DND-41 (cell line): Measurements from ENCODE around the gene HSD17B1.
A peak's percentile ranks its signal among the peaks of the same experiment; 100 is the strongest.

Experiments
- ATAC-seq: fragments of 200-7000 bp; cut with Tn5 transposase; 3 replicates; pipeline ENCODE4 v1.9.1; 2021; ENCODE audit warnings: low read depth; ENCODE audit not compliant: insufficient read depth
- DNase-seq: peaks from one replicate; pipeline ENCODE4 v3.0.0-alpha.2; 2020
- H2AFZ ChIP-seq: 2 replicates; pipeline ENCODE4 v1.6.0; 2012; ENCODE audit warnings: low read depth, low read length
- H3K27ac ChIP-seq: 2 replicates; pipeline ENCODE4 v1.5.1; 2012; ENCODE audit warnings: low read length, inconsistent platforms
- H3K27me3 ChIP-seq: fragments of 200-600 bp; sonication (generic); 2 replicates; pipeline ENCODE4 v1.6.0; 2012; ENCODE audit warnings: low read length, mild to moderate bottlenecking, inconsistent platforms; ENCODE audit not compliant: insufficient read depth, poor library complexity
- H3K36me3 ChIP-seq: 2 replicates; pipeline ENCODE4 v1.5.1; 2012; ENCODE audit warnings: low read length, inconsistent platforms; ENCODE audit not compliant: insufficient read depth
- H3K4me1 ChIP-seq: 2 replicates; pipeline ENCODE4 v1.5.1; 2012; ENCODE audit warnings: mild to moderate bottlenecking, low read length; ENCODE audit not compliant: insufficient read depth
- H3K4me2 ChIP-seq: 2 replicates; pipeline ENCODE4 v1.6.0; 2012; ENCODE audit warnings: mild to moderate bottlenecking, moderate library complexity, low read length, inconsistent platforms; ENCODE audit not compliant: insufficient read depth
- H3K4me3 ChIP-seq, 2 experiments: fragments of 200-600 bp in 1 of 2; shearing (Covaris generic) in 1 of 2; 2 replicates each; pipeline ENCODE4 v1.5.1; 2012 to 2016; ENCODE audit warnings: inconsistent platforms in 2 of 2, low read length in 2 of 2, mild to moderate bottlenecking in 2 of 2, low read depth in 1 of 2, moderate library complexity in 1 of 2
- H3K79me2 ChIP-seq: 2 replicates; pipeline ENCODE4 v1.6.0; 2012; ENCODE audit warnings: low read length, inconsistent platforms; ENCODE audit not compliant: insufficient read depth
- H3K9ac ChIP-seq: 2 replicates; pipeline ENCODE4 v1.6.0; 2012; ENCODE audit warnings: low read depth, mild to moderate bottlenecking, inconsistent platforms, low read length, moderate library complexity
- H3K9me3 ChIP-seq: 2 replicates; pipeline ENCODE4 v1.5.1; 2012; ENCODE audit warnings: low read length, moderate library complexity, mild to moderate bottlenecking, inconsistent platforms; ENCODE audit not compliant: insufficient read depth, severe bottlenecking
- H4K20me1 ChIP-seq: 2 replicates; pipeline ENCODE4 v1.6.0; 2012; ENCODE audit warnings: low read length; ENCODE audit not compliant: insufficient read depth
- CTCF ChIP-seq: IDR thresholded peaks from 2 replicates; pipeline ENCODE4 v1.5.1; 2012; ENCODE audit warnings: borderline replicate concordance, low read length, moderate library complexity, mild to moderate bottlenecking; ENCODE audit not compliant: poor library complexity, severe bottlenecking; ENCODE audit errors: extremely low read depth
- EZH2 ChIP-seq: IDR thresholded peaks from 3 replicates; pipeline ENCODE4 v1.6.1; 2012; ENCODE audit warnings: borderline replicate concordance, low read depth, mild to moderate bottlenecking, moderate library complexity, low read length, inconsistent platforms; ENCODE audit not compliant: severe bottlenecking

HSD17B1 gene

GRCh38 chr17:42513686-42514085 lies 39.0 kb upstream of the HSD17B1 start:
- Histone ChIP-seq H3K9ac (no peak overlapping the region), H3K4me2 (no peak overlapping the region), H3K9me3 (no peaks in the 10 kb centered on the region), H3K4me3 (no peak overlapping the region), H2AFZ (no peak overlapping the region), H3K27me3 (peaks cover 27% of the 10 kb centered on the region), H3K36me3 (no peaks in the 10 kb centered on the region), H3K4me1 (peaks cover 3% of the 10 kb centered on the region; the same call in 1 of the 2 replicates), H3K27ac (no peak overlapping the region), H3K79me2 (no peaks in the 10 kb centered on the region), H4K20me1 (no peaks in the 10 kb centered on the region; the same call in 1 of the 2 replicates)
- TF ChIP-seq CTCF (no peak), EZH2 (no peak)
- no peak for ATAC-seq
- DNase-seq = no peak

- Histone ChIP-seq H3K9ac (no peak overlapping the region), H3K9me3 (no peaks in the 10 kb centered on the region), H3K27ac (no peak overlapping the region), H3K4me1 (peaks cover 3% of the 10 kb centered on the region; the same call in 1 of the 2 replicates), H3K79me2 (no peaks in the 10 kb centered on the region), H2AFZ (no peak overlapping the region), H3K4me2 (no peak overlapping the region), H4K20me1 (no peaks in the 10 kb centered on the region; the same call in 1 of the 2 replicates), H3K36me3 (no peaks in the 10 kb centered on the region), H3K4me3 (no peak overlapping the region), H3K27me3 (peaks cover 21% of the 10 kb centered on the region)
- ATAC-seq (no peak), DNase-seq (no peak)
- TF ChIP-seq CTCF (no peak), EZH2 (no peak)
These were observed 38.4 kb upstream of the HSD17B1 start for GRCh38 chr17:42514279-42514678.

GRCh38 chr17:42514867-42515266 lies 37.9 kb upstream of the HSD17B1 start:
- TF ChIP-seq CTCF (no peak), EZH2 (no peak)
- no peak overlapping the region for H3K4me3 ChIP-seq
- no peaks in the 10 kb centered on the region; the same call in 1 of the 2 replicates for H4K20me1 ChIP-seq
- H3K27ac ChIP-seq = no peak overlapping the region
- H2AFZ ChIP-seq = no peak overlapping the region
- no peaks in the 10 kb centered on the region for H3K79me2 ChIP-seq
- H3K27me3 ChIP-seq = peaks cover 18% of the 10 kb centered on the region
- H3K4me1 ChIP-seq = peaks cover 3% of the 10 kb centered on the region; the same call in 1 of the 2 replicates
- ATAC-seq (no peak), DNase-seq (no peak)
- H3K36me3 ChIP-seq = no peaks in the 10 kb centered on the region
- H3K9ac ChIP-seq = no peak overlapping the region
- H3K4me2 ChIP-seq = no peak overlapping the region
- no peaks in the 10 kb centered on the region for H3K9me3 ChIP-seq

GRCh38 chr17:42517516-42517915 lies 35.2 kb upstream of the HSD17B1 start:
- H3K4me3 ChIP-seq = no peak overlapping the region
- H3K79me2 ChIP-seq = no peaks in the 10 kb centered on the region
- H3K4me1 ChIP-seq = peaks cover 3% of the 10 kb centered on the region; the same call in 1 of the 2 replicates
- no peaks in the 10 kb centered on the region for H3K36me3 ChIP-seq
- no peak overlapping the region for H3K27ac ChIP-seq
- H3K9me3 ChIP-seq = no peaks in the 10 kb centered on the region
- peak; percentile 82 for DNase-seq
- TF ChIP-seq CTCF (peak; percentile 100), EZH2 (no peak)
- no peak overlapping the region for H3K9ac ChIP-seq
- no peak overlapping the region for H2AFZ ChIP-seq
- peaks cover 4% of the 10 kb centered on the region for H3K27me3 ChIP-seq
- peak; percentile 94 for ATAC-seq
- H4K20me1 ChIP-seq = no peaks in the 10 kb centered on the region
- H3K4me2 ChIP-seq = no peak overlapping the region
